ENCODE measurements around the gene SEMA3B.
A peak's percentile ranks its signal among the peaks of the same experiment; 100 is the strongest.

SEMA3B gene

DNA sequence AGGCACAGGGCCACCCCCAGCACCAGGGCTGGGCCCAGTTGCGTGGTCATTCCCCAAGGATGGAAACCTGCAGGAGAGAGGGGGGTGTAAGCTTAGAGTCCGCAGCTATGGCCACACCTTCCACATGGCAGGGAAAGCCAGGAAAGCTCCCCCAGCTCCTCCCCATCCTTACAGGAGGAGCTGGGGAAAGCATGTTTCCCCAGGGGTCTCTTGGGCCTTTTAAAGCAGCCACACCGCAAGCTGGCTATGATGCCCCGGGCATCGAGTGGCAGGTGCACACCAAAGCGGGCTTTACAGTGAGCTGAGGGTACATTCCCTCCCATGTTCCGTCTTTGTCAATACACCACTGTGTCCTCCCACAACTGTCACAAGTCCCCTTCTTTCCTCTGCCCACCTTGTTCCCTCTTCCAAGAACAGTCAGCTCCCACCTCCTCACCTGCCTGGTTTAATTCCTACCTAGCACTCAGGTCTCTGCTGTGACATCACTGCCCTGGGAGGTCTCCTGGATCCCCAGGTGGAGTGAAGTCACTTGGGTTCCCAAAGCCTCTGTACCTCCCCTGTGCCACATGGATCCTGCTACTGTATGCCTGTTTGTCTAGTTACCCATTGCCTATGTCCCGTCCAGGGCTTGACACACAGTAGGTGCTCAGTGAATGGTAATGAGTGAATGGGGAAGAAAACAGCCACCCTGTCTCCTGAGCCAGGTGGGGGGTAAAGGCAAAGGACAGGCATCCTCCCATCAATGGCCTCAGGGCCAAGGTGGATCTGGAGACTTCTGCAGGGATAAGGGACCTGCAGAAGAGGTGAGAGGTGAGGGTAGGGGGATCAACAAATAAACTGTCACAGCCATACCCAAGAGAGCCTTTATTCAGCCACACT, 26.8 kb downstream of the SEMA3B start:
- H3K4me3 ChIP-seq (ENCODE audit: low read length, poor library complexity, severe bottlenecking) = no peak overlapping the region
- H4K20me1 ChIP-seq (ENCODE audit: insufficient read depth, low read length, poor library complexity, severe bottlenecking) = peaks cover 3% of the 10 kb centered on the region
- TF ChIP-seq EZH2phosphoT487 (IDR thresholded peaks at IDR 0.05; ENCODE audit: borderline replicate concordance) (no peak), CTCF (conservative IDR thresholded peaks at IDR 0.05; ENCODE audit: low read length) (no peak)
- no peaks in the 10 kb centered on the region for H3K27me3 ChIP-seq (ENCODE audit: insufficient read depth, low read length, poor library complexity, severe bottlenecking)
- H3F3A ChIP-seq (ENCODE audit: low read depth) = no peaks in the 10 kb centered on the region
- H3K4me2 ChIP-seq (ENCODE audit: low read depth, low read length, poor library complexity, severe bottlenecking) = no peak overlapping the region
- no peak overlapping the region for H2AFZ ChIP-seq (ENCODE audit: low read length)
- H3K36me3 ChIP-seq (ENCODE audit: insufficient read depth, low read length) = no peaks in the 10 kb centered on the region
- no peaks in the 10 kb centered on the region for H3K9me3 ChIP-seq (ENCODE audit: insufficient read depth, low read depth, low read length)
- H3K9me2 ChIP-seq (replicated peaks; ENCODE audit: low read depth, low read length) = no peaks in the 10 kb centered on the region
- H3K79me2 ChIP-seq (ENCODE audit: insufficient read depth, low read length) = peaks cover 32% of the 10 kb centered on the region
- H3K4me1 ChIP-seq (ENCODE audit: insufficient read depth, low read length, poor library complexity, severe bottlenecking) = peaks cover 31% of the 10 kb centered on the region
- no peak overlapping the region for H3K9ac ChIP-seq (ENCODE audit: low read depth, low read length, poor library complexity, severe bottlenecking)

- H3K4me1 ChIP-seq (ENCODE audit: insufficient read depth, low read length, poor library complexity, severe bottlenecking) = peaks cover 22% of the 10 kb centered on the region
- H3K9ac ChIP-seq (ENCODE audit: low read depth, low read length, poor library complexity, severe bottlenecking) = peak overlapping the region; percentile 80
- peaks cover 3% of the 10 kb centered on the region for H4K20me1 ChIP-seq (ENCODE audit: insufficient read depth, low read length, poor library complexity, severe bottlenecking)
- H3K27me3 ChIP-seq (ENCODE audit: insufficient read depth, low read length, poor library complexity, severe bottlenecking) = no peaks in the 10 kb centered on the region
- H3K79me2 ChIP-seq (ENCODE audit: insufficient read depth, low read length) = peaks cover 21% of the 10 kb centered on the region
- no peaks in the 10 kb centered on the region for H3K9me3 ChIP-seq (ENCODE audit: insufficient read depth, low read depth, low read length)
- TF ChIP-seq EZH2phosphoT487 (IDR thresholded peaks at IDR 0.05; ENCODE audit: borderline replicate concordance) = no peak
- TF ChIP-seq CTCF (conservative IDR thresholded peaks at IDR 0.05; ENCODE audit: low read length) = no peak
- no peak overlapping the region for H2AFZ ChIP-seq (ENCODE audit: low read length)
- no peaks in the 10 kb centered on the region for H3K9me2 ChIP-seq (replicated peaks; ENCODE audit: low read depth, low read length)
- H3K4me2 ChIP-seq (ENCODE audit: low read depth, low read length, poor library complexity, severe bottlenecking) = peak overlapping the region; percentile 98
- H3K4me3 ChIP-seq (ENCODE audit: low read length, poor library complexity, severe bottlenecking) = no peak overlapping the region
- H3K36me3 ChIP-seq (ENCODE audit: insufficient read depth, low read length) = no peaks in the 10 kb centered on the region
- H3F3A ChIP-seq (ENCODE audit: low read depth) = no peaks in the 10 kb centered on the region
Observed at GRCh38 chr3:50296721-50297383, 27.9 kb downstream of the SEMA3B start.

DNA sequence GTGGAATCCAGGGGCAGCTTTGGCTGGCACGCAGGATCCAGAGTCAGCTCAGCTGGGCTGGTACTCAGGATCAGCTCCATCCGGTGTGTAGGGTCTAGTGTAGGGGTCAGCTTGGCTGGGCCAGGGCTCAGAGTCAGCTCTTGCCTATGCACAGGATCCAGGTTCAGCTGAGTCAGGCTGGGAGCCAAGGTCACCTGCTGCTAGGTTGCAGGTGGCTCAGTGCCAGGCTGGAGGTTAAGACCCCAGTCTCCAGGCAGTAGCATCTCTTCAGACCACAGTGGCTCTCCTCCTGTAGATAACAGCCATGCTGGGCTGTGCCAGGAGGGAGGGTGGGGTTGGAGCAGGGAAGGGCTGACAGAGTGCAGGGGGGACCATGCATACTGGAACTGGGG, 28.4 kb downstream of the SEMA3B start:
- H2AFZ ChIP-seq (ENCODE audit: low read length) = no peak overlapping the region
- peak overlapping the region; percentile 80 for H3K9ac ChIP-seq (ENCODE audit: low read depth, low read length, poor library complexity, severe bottlenecking)
- peaks cover 3% of the 10 kb centered on the region for H4K20me1 ChIP-seq (ENCODE audit: insufficient read depth, low read length, poor library complexity, severe bottlenecking)
- peaks cover 22% of the 10 kb centered on the region for H3K4me1 ChIP-seq (ENCODE audit: insufficient read depth, low read length, poor library complexity, severe bottlenecking)
- H3K27me3 ChIP-seq (ENCODE audit: insufficient read depth, low read length, poor library complexity, severe bottlenecking) = no peaks in the 10 kb centered on the region
- H3K9me2 ChIP-seq (replicated peaks; ENCODE audit: low read depth, low read length) = no peaks in the 10 kb centered on the region
- peak overlapping the region; percentile 78 for H3K4me3 ChIP-seq (ENCODE audit: low read length, poor library complexity, severe bottlenecking)
- no peaks in the 10 kb centered on the region for H3F3A ChIP-seq (ENCODE audit: low read depth)
- TF ChIP-seq CTCF (conservative IDR thresholded peaks at IDR 0.05; ENCODE audit: low read length) (no peak), EZH2phosphoT487 (IDR thresholded peaks at IDR 0.05; ENCODE audit: borderline replicate concordance) (no peak)
- H3K9me3 ChIP-seq (ENCODE audit: insufficient read depth, low read depth, low read length) = no peaks in the 10 kb centered on the region
- peak overlapping the region; percentile 98 for H3K4me2 ChIP-seq (ENCODE audit: low read depth, low read length, poor library complexity, severe bottlenecking)
- H3K36me3 ChIP-seq (ENCODE audit: insufficient read depth, low read length) = no peaks in the 10 kb centered on the region
- H3K79me2 ChIP-seq (ENCODE audit: insufficient read depth, low read length) = peaks cover 19% of the 10 kb centered on the region; the same call in 1 of the 2 replicates
